ENCODE data around the gene SH2B3.
"Not testable (repeated sequence)": the region's sequence is repeated elsewhere in the genome, so short reads cannot be mapped to it uniquely, and the experiment has no call there.

SH2B3 gene

DNA sequence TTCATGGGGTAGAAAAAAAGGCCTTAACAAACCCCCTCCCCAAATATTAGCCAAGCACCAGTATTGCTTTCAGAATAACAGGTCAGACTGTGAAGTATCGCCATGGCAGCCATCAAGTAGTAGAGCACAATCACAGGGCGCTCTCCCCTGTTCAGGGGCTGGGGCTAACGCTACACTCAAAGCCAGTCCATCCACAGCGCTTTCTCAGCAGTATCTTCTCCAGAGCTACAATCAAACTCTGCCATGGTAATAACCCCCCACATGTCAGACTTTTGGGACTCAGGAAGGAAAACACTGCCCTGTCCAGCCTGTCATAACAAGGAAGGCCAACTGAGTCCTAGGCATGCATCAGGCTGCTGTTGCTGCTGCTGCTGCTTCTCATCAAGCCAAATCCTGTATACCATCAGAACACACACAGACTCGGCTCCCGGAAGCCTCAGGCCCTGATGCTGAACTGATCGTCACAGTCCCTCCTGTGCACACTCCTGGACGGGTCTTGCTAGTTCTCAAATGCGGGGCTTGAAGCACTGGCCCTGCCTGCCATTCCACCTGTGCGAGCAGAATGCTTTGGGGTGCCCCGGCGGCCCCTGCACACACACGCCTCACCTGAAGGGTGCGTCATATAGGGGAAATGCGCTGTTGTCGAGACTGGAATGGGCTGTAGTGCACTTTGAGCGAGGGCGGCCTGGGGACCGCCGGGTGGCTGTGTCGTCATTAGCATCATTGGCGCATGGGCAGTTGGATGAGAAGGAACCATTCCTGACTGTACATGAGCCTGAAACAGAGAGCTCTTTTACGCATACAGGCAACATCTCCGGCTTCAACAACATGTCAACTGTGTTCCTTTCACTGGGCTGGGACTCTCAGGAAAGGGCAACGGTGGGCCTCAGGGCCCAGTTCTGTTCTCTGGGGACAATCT is 47.6 kb downstream of the SH2B3 start:
- DNase-seq (ENCODE audit: low read depth, low spot score), result no peak

DNA sequence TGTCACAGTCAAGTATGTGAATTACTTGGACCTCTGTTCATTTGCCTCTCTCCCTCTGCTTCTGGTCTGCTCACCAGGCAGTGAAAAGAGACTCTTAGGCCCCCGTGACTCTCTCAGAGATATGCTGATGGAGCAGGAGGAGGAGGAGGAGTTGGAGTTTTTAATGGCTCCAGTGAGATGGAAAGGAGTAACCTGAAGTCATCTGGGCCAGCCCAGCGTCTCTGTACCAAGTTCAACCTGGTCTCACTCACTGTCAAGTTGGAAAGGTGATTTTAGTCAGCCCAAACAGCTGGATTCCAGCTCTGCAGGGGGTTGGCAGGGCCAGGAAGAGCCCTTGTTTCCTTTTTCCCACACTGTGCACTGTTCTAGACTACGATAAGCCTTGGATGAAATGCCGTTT is 48.6 kb downstream of the SH2B3 start:
- DNase-seq (ENCODE audit: low read depth, low spot score), result no peak
- H3K27ac ChIP-seq, result no peak overlapping the region

More for the DNA sequence above, 47.6 kb downstream of the SH2B3 start:
- no peak overlapping the region for H3K27ac ChIP-seq

DNA sequence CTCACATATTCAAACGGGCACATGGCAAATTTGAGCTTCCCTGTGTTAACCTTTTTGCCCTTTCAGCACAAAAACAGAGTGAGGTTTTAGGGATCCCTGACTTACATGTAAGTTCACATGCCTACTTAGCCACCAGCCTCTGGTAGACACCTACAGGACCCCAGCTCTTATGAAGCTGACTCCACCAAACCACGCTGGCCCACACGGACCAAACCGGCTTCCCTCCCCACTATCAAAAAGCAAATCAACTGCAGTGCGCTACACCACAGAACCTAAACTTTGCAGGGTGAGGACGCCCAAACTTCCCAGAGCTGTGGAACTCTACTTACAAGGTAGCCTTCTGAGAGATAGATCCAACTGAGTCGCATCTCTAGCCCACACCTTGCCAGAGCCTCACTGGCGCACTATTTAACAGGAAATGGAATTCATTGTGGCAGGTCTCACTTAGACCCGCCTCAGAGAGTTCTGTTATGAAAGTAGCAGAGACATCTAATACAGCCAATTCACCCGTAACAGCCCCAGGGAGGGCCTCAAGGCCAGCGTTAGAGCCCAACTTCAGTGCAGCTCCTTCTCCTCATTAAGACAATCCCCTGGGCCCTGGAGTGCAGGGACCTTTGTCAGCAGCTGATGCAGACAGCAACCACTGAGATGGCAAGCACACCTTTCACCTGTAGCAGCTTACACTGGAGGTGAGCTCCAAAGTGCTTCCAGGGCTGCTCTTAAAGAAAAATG is 49.2 kb downstream of the SH2B3 start:
- no peak overlapping the region for H3K27ac ChIP-seq
- no peak for DNase-seq (ENCODE audit: low read depth, low spot score)

DNA sequence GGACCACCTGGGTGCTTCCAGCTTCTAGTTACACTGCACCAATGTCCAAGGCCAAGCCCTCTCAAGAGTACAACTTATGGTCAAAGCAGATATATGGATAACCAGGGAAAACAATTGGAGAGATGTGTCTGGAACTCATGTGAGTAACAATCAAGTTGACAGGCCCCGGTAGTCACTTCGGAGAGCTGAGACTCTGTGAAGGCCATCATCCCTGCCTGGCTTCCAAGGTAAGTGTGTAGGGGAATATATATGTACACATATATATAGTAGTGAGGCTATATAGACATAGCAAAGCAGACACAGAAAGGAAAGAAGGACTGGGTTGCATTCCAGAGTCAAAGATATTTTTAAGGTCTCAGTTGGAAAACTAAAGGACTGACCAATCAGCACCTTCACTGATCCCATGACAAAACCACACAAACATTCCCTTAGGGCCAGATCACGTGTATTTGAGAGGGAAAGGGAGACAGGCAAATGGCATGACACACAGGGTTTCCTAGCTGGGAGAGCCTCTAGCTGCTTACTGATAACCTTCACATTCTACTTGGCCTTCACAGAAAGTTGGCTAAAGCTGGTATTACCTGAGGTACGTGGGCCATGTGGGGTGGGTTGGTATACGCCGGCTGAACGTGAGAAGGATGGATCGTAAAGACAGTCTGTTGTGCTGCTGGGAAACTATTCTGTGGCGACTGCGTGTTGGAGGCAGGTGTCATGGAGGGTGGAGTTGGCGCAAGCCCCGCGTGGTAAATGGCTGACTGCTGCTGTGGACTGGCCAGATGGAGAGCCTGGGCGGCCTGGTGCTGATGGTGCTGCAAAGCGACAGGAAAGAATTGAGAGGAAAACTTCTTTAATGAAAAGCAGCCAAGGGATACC is 50.0 kb downstream of the SH2B3 start:
- no peak for DNase-seq (ENCODE audit: low read depth, low spot score)
- H3K27ac ChIP-seq, result no peak overlapping the region

DNA sequence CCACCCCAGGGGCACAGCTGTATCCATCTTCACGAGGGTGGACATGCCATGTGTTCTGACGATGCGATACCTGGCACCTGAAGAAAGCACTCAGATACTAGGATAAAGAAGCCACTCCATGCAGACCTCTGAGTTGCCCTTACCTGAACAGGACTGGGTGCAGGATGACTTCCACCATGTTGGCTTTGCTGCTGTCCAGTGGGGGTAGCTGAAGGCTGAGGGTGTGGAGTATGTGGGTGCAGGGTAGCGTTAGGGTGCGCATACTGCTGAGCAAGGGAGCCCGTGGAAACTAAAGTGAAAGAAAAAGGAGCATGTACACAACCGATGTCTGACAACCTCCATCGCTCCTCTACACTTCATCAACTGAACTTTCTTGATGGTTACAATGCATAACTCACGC is 51.3 kb downstream of the SH2B3 start:
- DNase-seq (ENCODE audit: low read depth, low spot score), result no peak
- H3K27ac ChIP-seq, result no peak overlapping the region

DNA sequence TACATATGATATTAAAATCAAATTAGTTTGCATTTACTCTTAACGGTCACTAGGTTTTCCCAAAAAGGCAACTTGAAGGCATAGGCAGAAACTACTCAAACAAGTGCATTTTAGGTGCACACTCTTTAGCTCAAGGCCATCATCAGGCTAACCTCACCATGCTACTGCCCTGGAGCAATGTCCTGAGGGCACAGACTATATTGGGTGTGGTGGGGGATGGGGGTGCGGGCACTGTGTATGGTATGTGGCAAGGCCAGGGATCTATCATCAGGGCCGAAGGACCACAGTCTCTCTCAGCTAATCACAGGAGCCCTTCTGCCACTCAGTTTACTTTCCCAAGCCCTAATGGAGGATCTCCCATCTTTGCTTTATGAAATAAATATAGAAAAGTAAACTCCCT is 51.9 kb downstream of the SH2B3 start:
- DNase-seq (ENCODE audit: low read depth, low spot score), result no peak
- H3K27ac ChIP-seq, result no peak overlapping the region

DNA sequence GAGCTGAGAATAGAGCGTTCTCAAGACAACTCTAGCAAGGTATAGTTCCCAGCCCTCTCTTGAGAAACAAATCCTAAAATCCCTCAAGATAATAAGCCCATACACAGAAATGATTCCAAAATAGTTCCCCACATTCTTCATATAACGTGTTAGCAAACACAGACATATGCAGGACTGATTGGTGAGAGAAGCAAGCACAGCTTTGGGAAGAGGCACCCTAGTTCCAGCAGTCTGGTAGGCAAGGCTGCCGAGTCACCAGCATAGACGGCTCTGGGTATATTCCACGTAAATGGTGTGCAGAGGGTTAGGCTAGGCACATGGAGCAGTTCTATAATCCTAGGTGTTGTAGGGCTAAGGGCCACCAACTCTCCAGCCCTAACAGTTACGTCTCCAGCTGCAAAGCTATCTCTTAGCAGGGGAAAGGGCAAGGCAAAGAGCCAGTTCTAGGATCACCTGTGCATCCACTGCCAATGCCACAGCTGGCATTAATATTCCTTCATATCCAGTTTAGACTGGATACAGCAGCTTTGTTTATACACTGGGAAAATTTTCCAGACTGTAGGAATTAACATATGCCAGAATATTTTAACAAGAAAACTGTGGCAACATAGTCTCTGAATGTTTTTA is 52.9 kb downstream of the SH2B3 start:
- DNase-seq (ENCODE audit: low read depth, low spot score), result no peak
- no peak overlapping the region for H3K27ac ChIP-seq

DNA sequence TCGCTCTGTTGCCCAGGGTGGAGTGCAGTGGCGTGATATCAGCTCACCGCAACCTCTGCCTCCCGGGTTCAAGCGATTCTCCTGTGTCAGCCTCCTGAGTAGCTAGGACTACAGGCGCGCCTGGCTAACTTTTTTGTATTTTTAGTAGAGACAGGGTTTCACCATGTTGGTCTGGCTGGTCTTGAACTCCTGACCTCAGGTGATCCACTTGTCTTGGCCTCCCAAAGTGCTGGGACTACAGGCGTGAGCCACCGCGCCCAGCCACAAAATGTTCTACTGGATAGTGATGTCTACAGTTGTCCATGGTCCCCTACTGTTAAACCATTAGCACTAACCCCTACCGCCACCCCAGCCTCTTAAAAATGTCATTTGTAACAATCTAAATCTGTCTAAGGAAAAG is 54.4 kb downstream of the SH2B3 start:
- not testable (repeated sequence) for DNase-seq (ENCODE audit: low read depth, low spot score); H3K27ac ChIP-seq

DNA sequence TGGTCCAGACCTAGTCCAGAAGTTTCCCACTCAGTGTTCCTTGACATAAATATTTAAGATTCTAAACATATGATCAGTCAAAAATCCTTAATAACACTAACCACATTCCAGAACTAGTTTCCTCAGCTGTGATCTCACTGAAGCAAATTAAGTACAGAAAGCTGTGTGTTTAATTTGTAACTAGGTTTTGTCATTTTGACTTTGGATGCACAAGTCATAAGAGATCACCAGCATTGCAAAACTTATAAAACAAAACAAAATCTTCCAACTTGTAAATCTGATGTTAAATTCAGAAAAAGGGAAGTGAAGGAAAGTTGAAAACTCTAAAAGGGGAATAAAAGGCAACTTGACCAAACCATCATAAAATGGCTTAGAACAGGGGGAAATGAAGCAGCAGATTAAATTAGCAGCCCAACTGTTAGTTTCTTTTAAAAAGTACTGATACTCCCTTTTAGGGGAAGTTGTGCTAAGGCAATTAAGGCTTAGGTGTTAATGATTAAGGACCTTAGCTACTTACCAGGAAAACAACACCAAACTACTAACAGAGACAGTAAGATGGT is 56.6 kb downstream of the SH2B3 start:
- DNase-seq (ENCODE audit: low read depth, low spot score), result no peak
- H3K27ac ChIP-seq, result no peak overlapping the region

DNA sequence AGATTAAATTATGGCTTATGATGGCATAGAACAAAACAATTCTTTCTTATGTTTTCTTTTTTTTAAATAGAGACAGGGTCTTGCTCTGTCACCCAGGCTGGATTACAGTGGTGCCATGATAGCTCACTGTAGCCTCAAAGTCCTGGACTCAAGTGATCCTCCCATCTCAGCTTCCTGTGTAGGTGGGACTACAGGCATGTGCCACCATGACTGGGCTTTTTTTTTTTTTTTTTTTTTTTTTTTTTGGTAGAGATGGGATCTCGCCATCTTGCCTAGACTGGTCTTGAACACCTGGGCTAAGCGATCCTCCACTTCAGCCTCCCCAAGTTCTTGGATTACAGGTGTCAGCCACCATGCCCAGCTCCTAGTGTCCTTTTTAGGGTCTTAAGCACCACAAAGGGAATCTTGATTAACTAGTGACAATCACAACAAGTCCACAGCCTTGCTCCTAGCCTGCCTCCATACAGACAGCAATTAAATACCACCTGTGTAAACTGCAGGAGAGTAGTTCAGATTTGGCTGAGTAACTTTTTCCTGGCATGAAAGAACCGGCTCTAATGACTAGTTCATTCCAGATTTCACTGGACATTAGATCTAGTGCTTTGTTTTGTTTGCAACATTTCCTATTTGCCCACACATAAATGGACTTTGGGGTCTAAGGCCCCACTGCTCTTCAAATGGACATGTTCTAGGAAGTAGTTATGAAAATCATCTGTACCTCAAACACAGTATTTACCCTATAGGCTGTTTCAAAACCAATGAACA is 61.6 kb downstream of the SH2B3 start:
- H3K27ac ChIP-seq, result no peak overlapping the region
- no peak for DNase-seq (ENCODE audit: low read depth, low spot score)

DNA sequence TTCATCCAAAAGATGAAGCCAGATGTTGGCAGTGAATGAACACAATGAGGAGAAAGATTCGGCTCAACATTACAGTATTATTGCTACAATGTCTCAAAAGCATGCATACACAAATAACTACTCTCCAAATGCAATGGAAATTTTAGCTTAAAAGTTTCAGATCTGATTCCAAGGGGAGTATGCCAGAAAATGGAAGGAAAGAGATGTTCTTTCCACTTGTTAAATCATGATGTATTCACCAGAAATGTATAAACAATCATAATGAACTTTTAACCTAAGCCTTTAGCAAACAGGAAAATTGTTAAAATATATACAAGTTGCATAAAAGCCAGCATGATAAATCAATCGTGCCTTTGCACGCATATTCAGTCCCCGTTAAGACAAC is 62.1 kb downstream of the SH2B3 start:
- no peak for DNase-seq (ENCODE audit: low read depth, low spot score)
- no peak overlapping the region for H3K27ac ChIP-seq

DNA sequence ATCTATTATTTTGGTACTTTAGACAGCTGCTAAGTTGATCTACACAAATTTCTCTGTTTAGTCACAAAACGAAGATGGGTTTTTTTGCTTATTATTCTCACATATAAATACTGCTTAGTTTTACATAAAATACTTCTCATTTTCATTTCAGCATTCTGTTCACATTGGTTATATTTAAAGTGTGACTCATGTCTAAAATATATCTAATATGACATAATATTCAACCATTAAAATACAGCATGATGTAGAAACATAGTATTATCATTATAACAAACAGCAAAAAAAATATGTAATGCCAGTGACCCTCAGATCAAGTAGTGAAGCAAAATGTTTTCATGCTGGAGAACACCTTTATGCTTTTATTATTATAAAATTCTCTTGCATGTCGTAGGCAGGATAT is 63.7 kb downstream of the SH2B3 start:
- no peak overlapping the region for H3K27ac ChIP-seq
- no peak for DNase-seq (ENCODE audit: low read depth, low spot score)

DNA sequence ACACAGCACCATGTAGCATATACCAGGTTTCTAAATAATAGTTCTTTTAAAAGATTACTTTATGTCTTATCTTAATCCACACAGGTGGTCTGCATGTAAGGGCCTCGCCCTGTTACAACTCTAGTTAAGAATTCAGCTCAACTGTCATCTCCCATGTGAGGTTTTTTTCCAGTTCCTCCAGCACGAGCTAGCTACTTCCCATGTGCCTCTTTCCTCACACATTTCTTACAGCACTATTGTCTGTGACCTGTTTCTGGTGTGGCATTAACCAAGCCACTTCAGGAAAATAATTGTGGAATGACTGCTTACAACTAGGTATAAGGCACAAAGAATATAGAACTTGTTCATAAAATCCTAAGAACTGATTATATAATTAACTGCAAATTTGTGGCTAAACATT is 65.5 kb downstream of the SH2B3 start:
- no peak overlapping the region for H3K27ac ChIP-seq
- DNase-seq (ENCODE audit: low read depth, low spot score), result no peak

DNA sequence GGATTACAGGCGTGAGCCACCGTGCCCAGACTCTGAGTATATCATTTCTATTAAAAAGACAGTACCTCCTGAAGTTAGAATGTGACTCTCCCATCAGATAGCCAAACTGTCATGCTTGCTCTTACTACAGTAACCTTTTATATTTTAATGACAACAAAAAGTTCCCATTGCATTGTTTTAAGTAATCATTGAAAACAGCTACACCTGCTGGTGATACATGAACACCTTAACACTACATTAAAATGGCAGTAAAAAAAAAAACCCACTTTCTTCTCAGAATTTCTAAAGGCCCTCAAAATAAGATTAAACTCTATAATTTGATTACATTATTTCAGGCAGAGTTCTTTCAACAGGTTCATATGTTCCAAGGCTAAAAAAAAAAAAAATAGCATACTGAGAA is 76.7 kb downstream of the SH2B3 start:
- H3K27ac ChIP-seq, result no peak overlapping the region
- DNase-seq (ENCODE audit: low read depth, low spot score), result no peak

DNA sequence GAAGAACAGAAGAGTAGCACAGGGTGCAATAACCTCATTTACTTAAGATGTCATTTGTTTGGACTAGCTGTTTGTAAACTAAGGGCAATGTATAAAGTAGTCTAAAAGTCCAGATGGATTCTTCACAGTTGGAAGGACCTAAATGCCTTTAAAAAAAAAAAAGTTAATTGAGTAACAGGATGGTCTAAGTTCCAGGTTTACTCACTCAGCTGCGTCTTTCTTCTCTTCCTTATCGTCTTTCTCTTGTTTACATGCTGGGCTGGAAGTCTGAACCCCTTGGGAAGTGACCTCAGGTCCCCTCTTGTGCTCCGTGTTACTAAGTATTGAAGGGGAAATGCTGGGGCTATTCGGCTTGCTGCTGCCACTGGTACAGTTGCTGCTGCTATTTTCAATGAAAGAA is 82.5 kb downstream of the SH2B3 start:
- DNase-seq (ENCODE audit: low read depth, low spot score), result no peak
- no peak overlapping the region for H3K27ac ChIP-seq

DNA sequence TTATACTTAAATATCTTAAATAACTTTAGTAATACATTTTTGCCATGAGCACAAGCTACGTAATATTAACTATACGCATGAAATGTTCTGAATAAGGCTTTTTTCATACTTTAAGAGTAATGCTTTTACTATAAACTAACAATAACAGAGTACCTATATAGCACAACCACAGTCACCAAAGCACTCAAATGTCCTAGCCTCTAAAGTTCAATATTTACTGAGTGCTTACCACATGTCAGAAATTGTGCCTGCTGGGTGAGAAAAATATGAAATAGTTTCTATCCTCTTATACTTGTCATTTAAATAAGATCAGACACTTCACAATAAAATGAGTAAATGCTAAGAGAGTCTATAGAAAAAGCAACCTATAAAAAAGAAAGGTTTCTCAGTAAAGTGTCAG is 83.1 kb downstream of the SH2B3 start:
- H3K27ac ChIP-seq, result no peak overlapping the region
- no peak for DNase-seq (ENCODE audit: low read depth, low spot score)

DNA sequence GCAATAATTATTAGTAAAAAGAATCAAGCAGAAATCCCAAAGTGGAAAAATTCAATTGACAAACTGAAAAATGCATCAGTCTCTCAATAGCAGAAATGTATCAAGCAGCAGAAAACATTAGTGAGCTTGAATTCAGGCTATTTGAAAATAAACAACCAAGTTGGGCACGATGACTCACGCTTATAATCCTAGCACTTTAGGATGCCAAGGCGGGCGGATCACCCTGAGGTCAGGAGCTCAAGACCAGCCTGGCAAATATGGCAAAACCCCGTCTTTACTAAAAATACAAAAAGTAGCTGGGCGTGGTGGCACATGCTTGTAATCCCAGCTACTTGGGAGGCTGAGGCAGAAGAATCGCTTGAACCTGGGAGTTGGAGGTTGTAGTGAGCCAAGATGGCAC is 87.3 kb downstream of the SH2B3 start:
- not testable (repeated sequence) for H3K27ac ChIP-seq; DNase-seq (ENCODE audit: low read depth, low spot score)

DNA sequence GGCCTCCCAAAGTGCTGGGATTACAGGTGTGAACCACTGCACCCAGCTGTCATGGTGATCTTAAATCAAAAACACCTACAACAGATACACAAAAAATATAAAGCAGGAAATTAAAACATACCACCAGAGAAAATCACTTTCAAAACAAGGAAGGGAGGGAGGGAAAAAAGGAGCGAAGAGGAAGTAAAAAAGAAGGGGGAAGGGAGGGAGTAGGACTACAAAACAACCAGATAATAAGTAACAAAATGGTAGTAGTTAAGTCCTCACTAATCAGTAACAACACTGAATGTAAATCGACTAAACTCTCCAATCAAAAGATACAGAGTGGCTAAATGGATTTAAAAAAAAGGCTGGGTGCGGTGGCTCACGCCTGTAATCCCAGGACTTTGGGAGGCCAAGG is 89.0 kb downstream of the SH2B3 start:
- no peak overlapping the region for H3K27ac ChIP-seq
- no peak for DNase-seq (ENCODE audit: low read depth, low spot score)

All from epithelial cell of prostate (primary cell).